ENCODE data around the gene SLC38A7. TPM values are rescaled to one million over a fixed set of nuclear protein-coding genes. Genes with fewer than 3 reads are reported as not detected.

Gene SLC38A7
- polyA plus RNA-seq, 3 donors = 5.1 to 23.4 (median 7.4) TPM

- Mint-ChIP-seq H3K27me3 (ENCODE audit: low read depth in 3 of 3) (peaks cover 6 to 12% (median 7%) of the 10 kb centered on the region in 3 donors), H3K4me1 (no peaks in the 10 kb centered on the region), H3K27ac (no peak overlapping the region), H3K9me3 (peaks cover 0 to 4% (median 0%) of the 10 kb centered on the region in 7 donors), H3K36me3 (no peaks in the 10 kb centered on the region), H3K4me3 (no peak overlapping the region)
- TF ChIP-seq CTCF (IDR thresholded peaks at IDR 0.05) = no peak
- H3K4me2 ChIP-seq (replicated peaks; ENCODE audit: extremely low read depth, low read length, poor library complexity, severe bottlenecking) = no peak overlapping the region
- H3K27ac ChIP-seq (ENCODE audit: low read depth in 1 of 2, low read length in 2 of 2) = no peak overlapping the region
- no peaks in the 10 kb centered on the region for H4K20me1 ChIP-seq (ENCODE audit: insufficient read depth, low read length)
- no peak overlapping the region for H3K9ac ChIP-seq (ENCODE audit: insufficient read depth, low read length, poor library complexity, severe bottlenecking)
- no peaks in the 10 kb centered on the region for H3K36me3 ChIP-seq (replicated peaks in 1 of 2; ENCODE audit: control insufficient read depth in 1 of 2, insufficient read depth in 2 of 2, low read length in 2 of 2)
- no peak overlapping the region for H3K4me3 ChIP-seq (replicated peaks in 1 of 3; ENCODE audit: low read depth in 2 of 3, low read length in 3 of 3)
- intact Hi-C loops (cut with micrococcal nuclease) = no loop called here
- H3K79me2 ChIP-seq (ENCODE audit: insufficient read depth, low read length) = no peaks in the 10 kb centered on the region
- peaks cover 0 to 3% of the 10 kb centered on the region in 2 donors for H3K9me3 ChIP-seq (replicated peaks in 1 of 2; ENCODE audit: control insufficient read depth in 1 of 2, insufficient read depth in 1 of 2, low read length in 2 of 2)
- H3K4me1 ChIP-seq (ENCODE audit: control insufficient read depth in 1 of 2, insufficient read depth in 2 of 2, low read length in 2 of 2) = no peaks in the 10 kb centered on the region
- WGBS (ENCODE audit: insufficient coverage) = 100% methylated on average over 1 of the region's 8 CpGs
- H3K27me3 ChIP-seq (ENCODE audit: control insufficient read depth in 2 of 2, insufficient read depth in 2 of 2, low read length in 2 of 2) = no peaks in the 10 kb centered on the region
- DNase-seq = no peak
- H2AFZ ChIP-seq (ENCODE audit: insufficient read depth, low read depth, low read length, poor library complexity, severe bottlenecking) = no peak overlapping the region
Observed at GRCh38 chr16:58655215-58655596, 29.4 kb downstream of the SLC38A7 start.

GRCh38 chr16:58654560-58655214 lies 29.9 kb downstream of the SLC38A7 start:
- no peak for TF ChIP-seq CTCF (IDR thresholded peaks at IDR 0.05)
- Histone ChIP-seq H3K36me3 (replicated peaks in 1 of 2; ENCODE audit: control insufficient read depth in 1 of 2, insufficient read depth in 2 of 2, low read length in 2 of 2) (no peaks in the 10 kb centered on the region), H3K27ac (ENCODE audit: low read depth in 1 of 2, low read length in 2 of 2) (no peak overlapping the region), H3K4me2 (replicated peaks; ENCODE audit: extremely low read depth, low read length, poor library complexity, severe bottlenecking) (no peak overlapping the region), H3K9me3 (replicated peaks in 1 of 2; ENCODE audit: control insufficient read depth in 1 of 2, insufficient read depth in 1 of 2, low read length in 2 of 2) (peaks cover 0 to 3% of the 10 kb centered on the region in 2 donors), H4K20me1 (ENCODE audit: insufficient read depth, low read length) (no peaks in the 10 kb centered on the region), H3K4me1 (ENCODE audit: control insufficient read depth in 1 of 2, insufficient read depth in 2 of 2, low read length in 2 of 2) (no peaks in the 10 kb centered on the region), H3K9ac (ENCODE audit: insufficient read depth, low read length, poor library complexity, severe bottlenecking) (no peak overlapping the region), H3K4me3 (replicated peaks in 1 of 3; ENCODE audit: low read depth in 2 of 3, low read length in 3 of 3) (no peak overlapping the region), H3K27me3 (ENCODE audit: control insufficient read depth in 2 of 2, insufficient read depth in 2 of 2, low read length in 2 of 2) (no peaks in the 10 kb centered on the region), H3K79me2 (ENCODE audit: insufficient read depth, low read length) (no peaks in the 10 kb centered on the region), H2AFZ (ENCODE audit: insufficient read depth, low read depth, low read length, poor library complexity, severe bottlenecking) (no peak overlapping the region)
- Mint-ChIP-seq H3K27ac (no peak overlapping the region), H3K4me1 (no peaks in the 10 kb centered on the region), H3K9me3 (peaks cover 0 to 4% (median 0%) of the 10 kb centered on the region in 7 donors), H3K36me3 (no peaks in the 10 kb centered on the region), H3K4me3 (no peak overlapping the region), H3K27me3 (ENCODE audit: low read depth in 3 of 3) (peaks cover 6 to 12% (median 7%) of the 10 kb centered on the region in 3 donors)
- DNase-seq = no peak
- WGBS (ENCODE audit: insufficient coverage) = 87% methylated on average over 5 of the region's 7 CpGs
- intact Hi-C loops (cut with micrococcal nuclease) = no loop called here

All from CD14-positive monocyte (primary cell).